Endothelial cell of umbilical vein (primary cell): Measurements from ENCODE around the gene NAP1L1. TPM values are rescaled to one million over a fixed set of nuclear protein-coding genes. Genes with fewer than 3 reads are reported as not detected.

Experiments used
- BruUV-seq: library from RNA; stranded (reverse); fragments of 400-500 nt; replicated peaks from 2 replicates; lab custom pipeline; 2021; lab: Mats Ljungman, UMichigan
- CTCF ChIA-PET: fragments of 300-600, 350-600 bp; sonication (Branson Sonifier 250); formaldehyde crosslinking; loops from one replicate; lab custom pipeline; 2021; ENCODE audit warnings: antibody characterized with exemption, inconsistent platforms; lab: Charles Lee
- POLR2A ChIA-PET: fragments of 300-600, 350-600 bp; sonication (Branson Sonifier 250); formaldehyde crosslinking; loops from one replicate; lab custom pipeline; 2021; ENCODE audit warnings: antibody characterized with exemption, inconsistent platforms; lab: Charles Lee
- DNase-seq: peaks from one replicate; pipeline ENCODE4 v3.0.0-alpha.2; 2011; ENCODE audit warnings: low read depth, low spot score
- FAIRE-seq: peaks from 2 replicates; lab custom pipeline; 2011; peaks lifted over from hg19 to GRCh38; lab: Jason Lieb, UNC
- H2AFZ ChIP-seq: 2 replicates; pipeline ENCODE4 v1.6.0; 2012; ENCODE audit warnings: low read depth, low read length, control low read depth, inconsistent platforms
- H3K27ac ChIP-seq: 2 replicates; pipeline ENCODE4 v1.5.1; 2011; ENCODE audit warnings: low read depth, mild to moderate bottlenecking, control low read depth, low read length, moderate library complexity; ENCODE audit not compliant: insufficient read depth
- H3K27me3 ChIP-seq, 2 experiments: 2 replicates each; pipeline versions ENCODE4 v1.6.0 to v1.6.1; 2011; ENCODE audit warnings: low read length in 2 of 2, mixed read lengths in 1 of 2; ENCODE audit not compliant: control insufficient read depth in 2 of 2, insufficient read depth in 2 of 2
- H3K36me3 ChIP-seq, 2 experiments: 2 replicates in 1 of 2; 3 replicates in 1 of 2; pipeline ENCODE4 v1.5.1; 2011; ENCODE audit warnings: low read length in 2 of 2, mild to moderate bottlenecking in 1 of 2, moderate library complexity in 1 of 2; ENCODE audit not compliant: control insufficient read depth in 2 of 2, insufficient read depth in 2 of 2; ENCODE audit errors: extremely low read depth in 1 of 2
- H3K4me1 ChIP-seq: 3 replicates; pipeline ENCODE4 v1.5.1; 2011; ENCODE audit warnings: mild to moderate bottlenecking, low read length; ENCODE audit not compliant: control insufficient read depth, insufficient read depth; ENCODE audit errors: extremely low read depth
- H3K4me2 ChIP-seq: 2 replicates; pipeline ENCODE4 v1.6.1; 2011; ENCODE audit warnings: low read length, control low read depth, mixed read lengths; ENCODE audit not compliant: insufficient read depth
- H3K4me3 ChIP-seq, 3 experiments: fragments of 200-600 bp in 1 of 3; sonication (generic), shearing (Covaris generic) in 1 of 3; replicated peaks in 1 of 3; 2 replicates each; pipeline ENCODE4 v1.5.1; 2011 to 2016; ENCODE audit warnings: control low read depth in 3 of 3, low read length in 3 of 3, mild to moderate bottlenecking in 2 of 3, inconsistent platforms in 1 of 3, low read depth in 1 of 3, moderate library complexity in 1 of 3; ENCODE audit not compliant: insufficient read depth in 1 of 3
- H3K79me2 ChIP-seq: 2 replicates; pipeline ENCODE4 v1.6.0; 2012; ENCODE audit warnings: low read length, inconsistent platforms; ENCODE audit not compliant: control insufficient read depth, insufficient read depth
- H3K9ac ChIP-seq: replicated peaks from 2 replicates; pipeline ENCODE3; 2011; ENCODE audit warnings: low read length, control low read depth; ENCODE audit not compliant: insufficient read depth; ENCODE audit errors: extremely low read depth
- H3K9me1 ChIP-seq: replicated peaks from 3 replicates; pipeline ENCODE4 v1.6.0; 2011; ENCODE audit warnings: mild to moderate bottlenecking, low read length; ENCODE audit not compliant: control insufficient read depth, insufficient read depth; ENCODE audit errors: extremely low read depth
- H3K9me3 ChIP-seq: replicated peaks from 2 replicates; pipeline ENCODE4 v1.5.1; 2012; ENCODE audit warnings: low read length, inconsistent platforms; ENCODE audit not compliant: control insufficient read depth, insufficient read depth
- H4K20me1 ChIP-seq: replicated peaks from 2 replicates; pipeline ENCODE3; 2011; ENCODE audit warnings: mild to moderate bottlenecking, low read length; ENCODE audit not compliant: control insufficient read depth, insufficient read depth; ENCODE audit errors: extremely low read depth
- CTCF ChIP-seq, 2 donors: IDR thresholded peaks; 1 replicate in 1 of 2; 2 replicates in 1 of 2; pipeline ENCODE4 v1.5.1; 2011; ENCODE audit warnings: low read length in 2 of 2, mild to moderate bottlenecking in 2 of 2, moderate library complexity in 2 of 2, control low read depth in 1 of 2, inconsistent platforms in 1 of 2, low read depth in 1 of 2; ENCODE audit not compliant: insufficient read depth in 1 of 2; ENCODE audit errors: extremely low read depth in 1 of 2
- EZH2 ChIP-seq: IDR thresholded peaks from 2 replicates; pipeline ENCODE4 v1.6.1; 2012; ENCODE audit warnings: borderline replicate concordance, low read depth, mild to moderate bottlenecking, moderate library complexity, low read length, inconsistent platforms; ENCODE audit not compliant: severe bottlenecking
- GATA2 ChIP-seq: IDR thresholded peaks from 2 replicates; pipeline ENCODE4 v1.7.0; 2011; ENCODE audit warnings: low read depth, mild to moderate bottlenecking, moderate library complexity, mixed read lengths, low read length; ENCODE audit not compliant: insufficient read length, insufficient read depth
- JUN ChIP-seq: IDR thresholded peaks from 2 replicates; pipeline ENCODE4 v1.6.1; 2011; ENCODE audit warnings: borderline replicate concordance, low read depth; ENCODE audit not compliant: insufficient read length, insufficient read depth
- MYC ChIP-seq: IDR thresholded peaks from one replicate; pipeline ENCODE4 v1.6.1; 2011; ENCODE audit warnings: mild to moderate bottlenecking, low read depth, low read length
- POLR2AphosphoS5 ChIP-seq: IDR thresholded peaks from 2 replicates; pipeline ENCODE4 v1.6.1; 2012; ENCODE audit warnings: low read depth, mild to moderate bottlenecking, control low read depth, low read length, moderate library complexity; ENCODE audit not compliant: insufficient read depth
- dilution Hi-C: fragments of 300-500 bp; cut with MboI; formaldehyde crosslinking; loops from one replicate; pipeline ENCODE4 v1.15.0; 2019; ENCODE audit warnings: low sequenced_read_pairs; ENCODE audit not compliant: extremely low pct_ligation_motif_present
- intact Hi-C: fragments of 100-400 bp; cut with micrococcal nuclease; formaldehyde crosslinking; loops from one replicate; pipeline ENCODE4 v1.10.0; 2022
- polyA plus RNA-seq, 4 experiments: library from polyadenylated mRNA; depleted of rRNA in 3 of 4; stranded (reverse) in 3 of 4; unstranded in 1 of 4; fragments of >200 nt; gene quantifications; 2 replicates each; pipeline versions ENCODE4 v1.2.1 to v1.2.3, GENCODE V29; 2011 to 2012; ENCODE audit warnings: missing spikeins in 1 of 4
- total RNA-seq: library from RNA; stranded (reverse); gene quantifications from 2 replicates; pipeline ENCODE4 v1.2.3, GENCODE V29; 2021
- TF ChIP-seq, protein P1 (sequence below): IDR thresholded peaks from 2 replicates; pipeline ENCODE4 v1.6.1; 2011; ENCODE audit not compliant: insufficient read depth, insufficient read length

The NAP1L1 gene
- total and polyA plus RNA-seq, 2 donors (not counting 3 experiments of a cell fraction or from before 2014, with no cell fraction given), result 127 to 649 TPM

GRCh38 chr12:76074701-76075336, 9.7 kb downstream of the NAP1L1 start:
- TF ChIP-seq CTCF (IDR thresholded peaks at IDR 0.05; ENCODE audit: extremely low read depth in 1 of 2, insufficient read depth in 1 of 2, low read depth in 1 of 2, low read length in 2 of 2), result no peak
- no peak for TF ChIP-seq EZH2
- no peak for TF ChIP-seq GATA2
- no peak for TF ChIP-seq JUN
- TF ChIP-seq MYC, result no peak
- TF ChIP-seq, protein P1, sequence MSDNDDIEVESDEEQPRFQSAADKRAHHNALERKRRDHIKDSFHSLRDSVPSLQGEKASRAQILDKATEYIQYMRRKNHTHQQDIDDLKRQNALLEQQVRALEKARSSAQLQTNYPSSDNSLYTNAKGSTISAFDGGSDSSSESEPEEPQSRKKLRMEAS, result no peak
- no peak for TF ChIP-seq POLR2AphosphoS5
- peaks cover 9% of the 10 kb centered on the region for H4K20me1 ChIP-seq
- FAIRE-seq, result no peak
- H3K4me3 ChIP-seq, result no peak overlapping the region
- peaks cover 100% of the 10 kb centered on the region for H3K79me2 ChIP-seq
- ChIA-PET POLR2A (no interaction called here), CTCF (no interaction called here)
- peaks cover 0 to 5% of the 10 kb centered on the region in 2 experiments for H3K36me3 ChIP-seq
- H3K27me3 ChIP-seq, result no peaks in the 10 kb centered on the region
- DNase-seq, result no peak
- dilution Hi-C loops (loop anchor here (25.0 kb wide), 1 partner anchor 262 kb away; the partner anchor contains the start of gene BBS10), intact Hi-C loops (no loop called here)
- peaks cover 3% of the 10 kb centered on the region for H3K4me1 ChIP-seq
- no peak overlapping the region for H3K27ac ChIP-seq
- no peak overlapping the region for H3K4me2 ChIP-seq
- BruUV-seq, result no TSS peak
- H3K9ac ChIP-seq, result no peak overlapping the region
- H3K9me3 ChIP-seq, result no peaks in the 10 kb centered on the region
- H3K9me1 ChIP-seq, result no peaks in the 10 kb centered on the region
- H2AFZ ChIP-seq, result no peak overlapping the region
